BE2C (cell line): ENCODE data around the gene ACSL3.

Source experiments
- DNase-seq: peaks from one replicate; pipeline ENCODE4 v3.0.0-alpha.2; 2020
- H3K27me3 ChIP-seq: fragments of 250-450 bp; sonication (Bioruptor Pico); 2 replicates; pipeline ENCODE4 v1.5.1; 2020; ENCODE audit warnings: mild to moderate bottlenecking
- H3K36me3 ChIP-seq: fragments of 250-450 bp; sonication (Bioruptor Pico); 2 replicates; pipeline ENCODE4 v1.5.1; 2020; ENCODE audit warnings: mild to moderate bottlenecking
- H3K4me1 ChIP-seq: fragments of 250-450 bp; sonication (Bioruptor Pico); 2 replicates; pipeline ENCODE4 v1.5.1; 2020
- H3K4me3 ChIP-seq: 2 replicates; pipeline ENCODE4 v1.5.1; 2011; ENCODE audit warnings: low read depth, low read length
- H3K9me3 ChIP-seq: fragments of 250-450 bp; sonication (Bioruptor Pico); 2 replicates; pipeline ENCODE4 v1.5.1; 2020
- TF ChIP-seq, protein P1 (sequence below): IDR thresholded peaks from 2 replicates; pipeline ENCODE4 v1.5.1; 2012; ENCODE audit warnings: mild to moderate bottlenecking, low read depth, low read length

The ACSL3 gene

DNA sequence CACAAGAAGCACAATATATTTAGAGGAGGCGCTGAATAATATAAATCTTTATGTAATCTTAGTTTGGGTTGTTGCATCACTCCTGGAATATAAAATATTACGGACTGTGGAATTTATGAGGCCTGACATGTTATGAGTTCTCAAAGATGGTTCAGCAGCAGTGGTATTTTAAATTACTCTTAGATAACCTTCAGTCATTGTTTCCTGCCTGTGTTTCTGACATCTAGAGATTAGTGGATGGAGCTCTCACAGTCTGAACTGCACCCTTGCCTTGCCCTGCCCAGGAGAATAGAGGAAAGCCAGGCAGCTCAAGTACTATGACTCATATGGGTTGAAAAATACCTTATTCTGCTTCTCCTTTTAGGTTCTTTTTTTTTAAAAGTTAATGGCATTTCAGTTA is 70.0 kb downstream of the ACSL3 start:
- Histone ChIP-seq H3K27me3 (no peaks in the 10 kb centered on the region), H3K4me1 (no peaks in the 10 kb centered on the region; the same call in 1 of the 2 replicates), H3K36me3 (peaks cover 54% of the 10 kb centered on the region), H3K4me3 (no peak overlapping the region), H3K9me3 (no peaks in the 10 kb centered on the region)
- no peak for DNase-seq
- TF ChIP-seq, protein P1, sequence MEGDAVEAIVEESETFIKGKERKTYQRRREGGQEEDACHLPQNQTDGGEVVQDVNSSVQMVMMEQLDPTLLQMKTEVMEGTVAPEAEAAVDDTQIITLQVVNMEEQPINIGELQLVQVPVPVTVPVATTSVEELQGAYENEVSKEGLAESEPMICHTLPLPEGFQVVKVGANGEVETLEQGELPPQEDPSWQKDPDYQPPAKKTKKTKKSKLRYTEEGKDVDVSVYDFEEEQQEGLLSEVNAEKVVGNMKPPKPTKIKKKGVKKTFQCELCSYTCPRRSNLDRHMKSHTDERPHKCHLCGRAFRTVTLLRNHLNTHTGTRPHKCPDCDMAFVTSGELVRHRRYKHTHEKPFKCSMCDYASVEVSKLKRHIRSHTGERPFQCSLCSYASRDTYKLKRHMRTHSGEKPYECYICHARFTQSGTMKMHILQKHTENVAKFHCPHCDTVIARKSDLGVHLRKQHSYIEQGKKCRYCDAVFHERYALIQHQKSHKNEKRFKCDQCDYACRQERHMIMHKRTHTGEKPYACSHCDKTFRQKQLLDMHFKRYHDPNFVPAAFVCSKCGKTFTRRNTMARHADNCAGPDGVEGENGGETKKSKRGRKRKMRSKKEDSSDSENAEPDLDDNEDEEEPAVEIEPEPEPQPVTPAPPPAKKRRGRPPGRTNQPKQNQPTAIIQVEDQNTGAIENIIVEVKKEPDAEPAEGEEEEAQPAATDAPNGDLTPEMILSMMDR, result no peak

DNA sequence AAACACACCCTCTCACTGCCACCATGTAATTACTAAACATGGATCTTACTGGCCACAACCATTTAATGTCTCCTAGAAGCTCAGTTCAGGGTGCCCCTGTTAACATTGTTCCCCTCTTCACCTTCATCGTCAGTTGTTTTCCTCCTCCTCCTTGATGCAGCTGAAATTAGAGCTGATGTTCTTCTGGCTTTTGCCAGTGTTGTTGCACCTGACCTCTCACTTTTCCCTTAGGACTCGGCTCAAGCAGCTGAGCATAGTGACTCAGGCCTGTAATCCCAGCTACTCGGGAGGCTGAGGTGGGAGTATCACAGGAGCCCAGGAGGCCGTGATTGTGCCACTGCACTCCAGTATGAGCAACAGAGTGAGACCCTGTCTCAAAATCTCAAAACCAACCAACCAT is 70.8 kb downstream of the ACSL3 start:
- Histone ChIP-seq H3K4me1 (no peaks in the 10 kb centered on the region; the same call in 1 of the 2 replicates), H3K27me3 (no peaks in the 10 kb centered on the region), H3K4me3 (no peak overlapping the region), H3K36me3 (peaks cover 58% of the 10 kb centered on the region), H3K9me3 (no peaks in the 10 kb centered on the region)
- TF ChIP-seq, protein P1, result no peak
- DNase-seq, result no peak

DNA sequence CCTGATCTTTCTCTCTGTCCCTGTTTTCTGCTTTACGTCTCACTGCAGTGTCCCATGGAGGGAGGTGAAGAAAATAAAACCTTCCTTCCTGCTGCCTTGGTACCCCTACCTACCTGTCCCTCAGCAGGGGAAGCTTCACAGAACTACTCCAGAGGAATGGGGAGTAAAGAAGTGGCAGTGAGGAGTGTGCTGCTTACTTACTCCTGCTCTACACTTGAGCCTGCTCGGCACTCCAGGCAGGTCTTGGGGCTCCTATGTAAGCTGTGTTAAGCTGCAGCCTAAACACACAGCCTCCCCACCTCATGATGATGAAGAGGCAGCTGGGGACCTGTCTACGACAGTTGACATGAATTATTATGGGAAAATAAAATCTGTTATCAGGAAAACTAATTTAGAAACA is 72.6 kb downstream of the ACSL3 start:
- Histone ChIP-seq H3K4me1 (no peaks in the 10 kb centered on the region; the same call in 1 of the 2 replicates), H3K4me3 (no peak overlapping the region), H3K9me3 (no peaks in the 10 kb centered on the region), H3K27me3 (no peaks in the 10 kb centered on the region), H3K36me3 (peaks cover 59% of the 10 kb centered on the region)
- TF ChIP-seq, protein P1, result no peak
- no peak for DNase-seq

DNA sequence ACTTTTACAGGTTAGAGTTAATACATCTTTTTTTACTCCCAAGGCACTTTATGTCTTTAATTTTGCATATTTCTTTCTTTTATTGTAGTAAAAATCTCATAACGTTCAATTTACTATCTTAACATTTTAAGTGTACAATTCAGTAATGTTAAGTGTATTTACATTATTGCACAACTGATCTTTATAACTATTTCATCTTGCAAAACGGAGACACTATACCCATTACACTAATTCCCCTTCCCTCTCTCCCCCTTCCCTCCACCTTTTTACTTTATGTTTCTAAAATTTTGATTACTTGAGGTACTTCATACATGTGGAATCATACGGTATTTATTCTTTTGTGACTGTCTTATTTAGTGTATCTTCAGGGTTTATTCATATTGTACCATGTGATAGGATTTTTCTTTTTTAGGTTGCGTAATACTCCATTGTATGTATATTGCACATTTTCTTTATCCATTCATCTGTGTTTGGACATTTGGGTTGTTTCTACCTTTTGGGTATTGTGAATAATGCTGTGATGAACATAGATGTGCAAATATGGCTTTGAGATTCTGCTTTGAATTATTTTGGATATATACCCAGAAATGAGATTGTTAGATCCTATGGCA is 75.0 kb downstream of the ACSL3 start:
- Histone ChIP-seq H3K27me3 (no peaks in the 10 kb centered on the region), H3K9me3 (no peaks in the 10 kb centered on the region), H3K4me1 (no peaks in the 10 kb centered on the region; the same call in 1 of the 2 replicates), H3K36me3 (peaks cover 51% of the 10 kb centered on the region), H3K4me3 (no peak overlapping the region)
- DNase-seq, result no peak
- TF ChIP-seq, protein P1, result no peak

DNA sequence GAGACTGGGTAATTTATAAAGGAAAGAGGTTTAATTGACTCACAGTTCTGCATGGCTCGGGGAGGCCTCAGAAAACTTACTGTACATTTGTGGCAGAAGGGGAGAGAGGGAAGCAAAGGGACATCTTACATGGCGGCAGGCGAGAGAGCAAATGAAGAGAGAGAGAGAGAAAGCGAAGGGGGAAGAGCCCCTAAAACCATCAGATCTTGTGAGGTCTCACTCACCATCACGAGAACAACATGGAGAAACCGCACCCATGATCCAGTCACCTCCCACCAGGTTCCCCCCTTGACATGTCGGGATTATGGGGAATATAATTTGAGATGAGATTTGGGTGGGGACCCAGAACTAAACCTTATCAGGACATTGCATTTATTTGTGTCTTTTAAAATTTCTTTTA is 75.9 kb downstream of the ACSL3 start:
- DNase-seq, result no peak
- H3K4me1 ChIP-seq, result no peaks in the 10 kb centered on the region; the same call in 1 of the 2 replicates
- no peaks in the 10 kb centered on the region for H3K9me3 ChIP-seq
- H3K4me3 ChIP-seq, result no peak overlapping the region
- H3K36me3 ChIP-seq, result peaks cover 46% of the 10 kb centered on the region
- no peaks in the 10 kb centered on the region for H3K27me3 ChIP-seq
- TF ChIP-seq, protein P1, result no peak

DNA sequence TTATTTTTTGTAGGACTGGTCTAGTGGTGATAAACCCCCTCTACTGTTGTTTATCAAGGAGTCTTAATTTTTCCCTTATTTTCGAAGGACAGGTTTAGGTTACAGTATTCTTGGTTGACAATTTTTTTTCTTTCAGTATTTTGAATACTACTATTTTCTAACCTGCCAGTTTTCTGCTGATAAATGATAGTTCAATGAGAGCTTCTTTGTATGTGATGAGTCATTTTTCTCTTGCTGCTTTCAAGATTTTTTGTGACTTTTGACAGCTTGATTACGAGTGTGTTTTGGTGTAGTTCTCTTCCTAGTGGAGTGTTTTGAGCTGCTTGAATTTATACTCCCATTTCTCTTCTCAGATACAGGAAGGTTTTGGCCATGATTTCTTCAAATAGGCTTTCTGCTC is 77.5 kb downstream of the ACSL3 start:
- Histone ChIP-seq H3K4me1 (no peaks in the 10 kb centered on the region; the same call in 1 of the 2 replicates), H3K4me3 (no peak overlapping the region), H3K36me3 (peaks cover 35% of the 10 kb centered on the region), H3K27me3 (no peaks in the 10 kb centered on the region), H3K9me3 (no peaks in the 10 kb centered on the region)
- TF ChIP-seq, protein P1, result no peak
- DNase-seq, result no peak
